HS-27A (cell line): ENCODE results near the gene ADGRL2.
"Not testable (repeated sequence)": the region's sequence is repeated elsewhere in the genome, so short reads cannot be mapped to it uniquely, and the experiment has no call there.

Experiments used
- DNase-seq: peaks from one replicate; pipeline ENCODE4 v3.0.0-alpha.2; 2012; ENCODE audit warnings: low read depth, missing footprints

The ADGRL2 gene

GRCh38 chr1:81847063-81847462 is 46.3 kb downstream of the ADGRL2 start:
- DNase-seq: no peak

GRCh38 chr1:81848880-81849682 is 48.3 kb downstream of the ADGRL2 start:
- no peak for DNase-seq

- DNase-seq: no peak
These were observed 49.3 kb downstream of the ADGRL2 start for GRCh38 chr1:81850031-81850430.

GRCh38 chr1:81850495-81850894 is 49.8 kb downstream of the ADGRL2 start:
- no peak for DNase-seq

DNA sequence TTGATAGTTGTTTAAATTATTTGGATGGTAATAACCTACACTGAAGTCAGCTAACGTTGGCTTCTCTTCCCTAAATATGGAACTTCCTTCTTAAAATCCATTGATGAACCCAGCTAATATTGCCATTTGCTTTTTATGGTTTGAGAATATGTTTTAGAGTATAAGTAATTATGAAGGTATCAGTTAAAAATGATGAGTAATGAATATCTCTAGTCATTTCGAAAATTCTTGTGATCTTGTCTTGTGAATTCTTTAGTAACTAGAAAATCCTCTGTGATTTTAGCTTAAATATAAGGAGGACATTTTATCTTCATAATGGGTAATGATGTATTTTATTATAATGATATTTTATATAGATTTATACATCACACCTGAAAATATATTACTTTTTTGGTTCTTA is 50.5 kb downstream of the ADGRL2 start:
- no peak for DNase-seq

DNA sequence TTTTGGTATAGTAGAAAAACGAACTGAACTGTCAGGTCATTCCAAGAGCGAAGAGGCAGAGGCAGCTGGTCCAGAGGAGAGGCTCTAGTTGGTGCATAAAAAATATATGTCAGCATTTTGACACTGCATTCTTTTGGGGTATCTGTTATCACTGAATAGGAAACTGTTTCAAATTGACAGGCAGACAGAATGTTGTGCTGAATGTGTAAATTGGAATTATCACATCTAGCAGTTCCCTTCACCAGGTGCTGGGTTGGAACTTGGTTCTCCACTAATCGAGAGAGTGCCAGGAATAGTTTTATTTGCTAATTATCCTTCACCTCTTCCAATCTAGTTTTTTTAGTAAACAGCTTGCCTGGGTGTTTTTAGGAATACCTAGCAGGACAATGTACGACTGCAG is 52.2 kb downstream of the ADGRL2 start:
- DNase-seq: no peak

DNA sequence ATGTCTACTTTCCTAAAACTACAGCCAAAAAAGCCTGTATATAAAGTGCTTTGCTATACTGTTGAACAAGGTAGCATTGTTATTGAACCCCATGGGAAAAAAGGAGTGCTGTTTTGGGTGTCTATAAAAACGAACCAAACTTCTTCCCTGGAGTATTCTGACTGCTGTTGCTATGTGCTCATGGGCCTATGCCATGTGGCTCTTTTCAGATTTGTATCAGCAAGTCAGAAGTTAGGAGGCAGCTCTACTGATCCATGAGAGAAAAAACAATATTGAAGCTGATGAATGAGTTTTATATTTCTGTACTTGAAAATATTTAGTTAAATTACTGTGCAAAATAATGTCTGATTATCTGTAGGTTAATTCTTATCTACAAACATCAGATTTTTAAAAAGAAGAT is 66.5 kb downstream of the ADGRL2 start:
- no peak for DNase-seq

- DNase-seq: no peak
These were observed 68.6 kb downstream of the ADGRL2 start for GRCh38 chr1:81869307-81869706.

GRCh38 chr1:81871091-81871490 is 70.4 kb downstream of the ADGRL2 start:
- DNase-seq: not testable (repeated sequence)

DNA sequence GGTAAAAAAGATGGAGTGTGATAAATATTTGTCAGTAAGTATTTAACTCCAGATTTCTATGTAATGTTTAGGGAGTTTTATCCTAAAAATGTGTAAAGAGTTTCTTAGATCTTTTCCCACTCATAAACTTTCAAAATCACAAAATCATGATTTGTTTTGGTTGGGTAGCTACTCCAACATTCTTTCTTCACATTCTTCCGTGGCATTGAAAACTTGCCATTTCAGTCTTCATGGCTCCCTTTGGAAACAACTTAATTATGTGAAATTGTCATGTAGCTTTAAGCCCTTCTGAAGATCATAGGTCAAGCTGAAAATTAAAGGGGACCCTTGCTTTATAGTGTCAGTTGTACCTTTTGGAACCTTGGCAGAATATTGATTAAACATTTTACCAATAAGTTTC is 73.2 kb downstream of the ADGRL2 start:
- DNase-seq: no peak

DNA sequence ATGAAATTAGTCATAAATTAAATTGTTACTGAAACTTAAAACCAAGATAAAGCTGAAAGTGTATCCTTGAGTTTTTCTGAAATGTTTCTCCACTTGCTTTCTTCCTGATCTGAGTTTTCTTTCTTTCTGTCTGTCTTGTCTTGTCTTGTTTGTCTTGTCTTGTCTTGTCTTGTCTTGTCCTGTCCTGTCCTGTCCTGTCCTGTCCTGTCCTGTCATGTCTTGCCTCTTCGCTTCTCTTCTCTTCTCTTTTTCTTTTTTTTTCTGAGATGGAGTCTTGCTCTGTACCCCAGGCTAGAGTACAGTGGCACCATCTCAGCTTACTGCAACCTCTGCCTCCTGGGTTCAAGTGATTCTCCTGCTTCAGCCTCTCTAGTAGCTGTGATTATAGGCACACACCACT is 73.7 kb downstream of the ADGRL2 start:
- no peak for DNase-seq

DNA sequence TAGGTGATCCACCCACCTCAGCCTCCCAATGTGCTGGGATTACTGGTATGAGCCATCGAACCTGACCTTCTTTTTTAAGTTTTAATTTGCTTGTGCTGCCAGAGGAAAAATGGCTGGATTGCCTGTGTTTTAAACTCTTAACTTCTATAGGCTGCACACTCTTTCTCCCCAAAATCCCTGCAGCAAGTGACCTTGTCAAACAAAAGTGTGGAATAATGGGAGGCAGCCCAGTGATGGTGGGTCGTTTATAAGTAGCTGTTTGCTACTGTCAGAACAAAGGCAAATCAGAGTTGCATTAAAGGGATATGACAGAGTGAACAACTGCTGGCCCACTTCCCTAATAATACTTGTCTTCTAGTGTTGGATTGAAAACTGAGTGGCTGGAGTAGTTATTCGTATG is 74.2 kb downstream of the ADGRL2 start:
- no peak for DNase-seq

- DNase-seq: peak; percentile 38
These were observed 76.4 kb downstream of the ADGRL2 start for GRCh38 chr1:81876901-81877733.

DNA sequence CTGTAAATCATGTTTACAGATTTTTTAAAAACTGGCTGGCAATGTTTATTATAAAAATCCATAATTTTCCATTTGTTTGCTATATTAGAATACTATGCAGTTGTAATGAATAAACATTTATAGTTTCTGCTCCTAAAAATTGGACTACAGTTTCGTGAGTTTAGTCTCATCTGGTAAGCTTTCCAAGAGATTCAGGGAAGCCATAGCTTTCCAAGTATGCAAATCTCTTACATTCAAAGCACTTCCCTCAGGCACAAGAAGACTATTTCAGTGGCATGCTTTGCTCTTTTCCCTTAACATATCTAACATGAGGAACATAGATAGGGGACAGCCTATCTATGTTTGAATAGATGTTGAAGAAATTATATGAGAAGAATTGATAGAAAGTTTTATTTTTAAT is 77.2 kb downstream of the ADGRL2 start:
- DNase-seq: no peak

GRCh38 chr1:81878538-81878937 is 77.8 kb downstream of the ADGRL2 start:
- no peak for DNase-seq

- no peak for DNase-seq
These were observed 80.0 kb downstream of the ADGRL2 start for GRCh38 chr1:81880781-81881180.

GRCh38 chr1:81885291-81885690 is 84.6 kb downstream of the ADGRL2 start:
- DNase-seq: no peak

DNA sequence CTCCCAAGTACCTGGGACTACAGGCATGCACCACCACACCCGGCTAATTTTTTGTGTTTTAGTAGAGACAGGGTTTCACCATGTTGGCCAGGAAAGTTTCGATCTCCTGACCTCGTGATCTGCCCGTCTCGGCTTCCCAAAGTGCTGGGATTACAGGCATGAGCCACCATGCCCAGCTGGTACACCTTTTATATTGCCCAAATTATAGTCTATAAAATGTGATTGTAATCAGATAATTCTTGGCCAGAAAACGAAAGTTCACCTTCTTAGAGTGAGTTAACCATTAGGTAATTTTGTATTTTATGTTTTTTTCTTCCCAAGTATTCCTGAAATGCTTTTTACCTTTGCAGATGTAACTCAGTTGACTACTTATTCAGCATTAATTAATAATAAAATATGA is 85.6 kb downstream of the ADGRL2 start:
- DNase-seq: not testable (repeated sequence)

DNA sequence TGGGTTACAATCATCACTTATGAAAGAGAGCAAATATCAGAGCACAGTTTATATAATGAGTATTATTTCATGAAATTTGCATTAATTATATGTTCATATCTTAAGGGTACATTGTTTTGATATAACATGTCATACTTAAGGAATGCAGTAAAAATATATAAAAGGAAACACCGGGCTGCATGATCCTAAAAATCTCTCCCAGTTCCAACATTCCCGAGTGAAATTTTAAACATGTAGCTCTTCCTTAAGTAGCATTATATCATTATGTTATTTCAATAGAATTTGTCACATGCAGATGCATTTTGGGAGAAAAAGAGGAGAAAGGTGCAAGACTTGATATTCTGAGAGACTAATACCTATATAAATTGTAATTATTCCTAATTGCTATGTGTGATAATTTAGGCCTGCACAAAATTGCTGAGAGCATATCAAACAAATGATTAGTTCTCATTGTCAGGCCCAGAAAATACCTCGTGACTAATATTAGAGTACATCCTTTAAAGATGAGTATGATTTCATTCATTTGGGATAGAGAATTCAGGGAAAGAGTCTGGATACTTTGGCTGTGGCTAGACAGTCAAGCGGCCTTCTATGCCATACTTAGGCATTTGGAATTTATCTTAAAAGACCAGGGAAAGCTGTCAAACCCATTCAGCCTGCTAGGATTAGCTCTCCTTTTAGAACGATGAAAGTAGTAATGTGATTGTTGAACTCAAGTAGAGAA is 86.8 kb downstream of the ADGRL2 start:
- no peak for DNase-seq

- no peak for DNase-seq
These were observed 88.4 kb downstream of the ADGRL2 start for GRCh38 chr1:81889166-81889565.

GRCh38 chr1:81894867-81895266 is 94.1 kb downstream of the ADGRL2 start:
- DNase-seq: no peak

DNA sequence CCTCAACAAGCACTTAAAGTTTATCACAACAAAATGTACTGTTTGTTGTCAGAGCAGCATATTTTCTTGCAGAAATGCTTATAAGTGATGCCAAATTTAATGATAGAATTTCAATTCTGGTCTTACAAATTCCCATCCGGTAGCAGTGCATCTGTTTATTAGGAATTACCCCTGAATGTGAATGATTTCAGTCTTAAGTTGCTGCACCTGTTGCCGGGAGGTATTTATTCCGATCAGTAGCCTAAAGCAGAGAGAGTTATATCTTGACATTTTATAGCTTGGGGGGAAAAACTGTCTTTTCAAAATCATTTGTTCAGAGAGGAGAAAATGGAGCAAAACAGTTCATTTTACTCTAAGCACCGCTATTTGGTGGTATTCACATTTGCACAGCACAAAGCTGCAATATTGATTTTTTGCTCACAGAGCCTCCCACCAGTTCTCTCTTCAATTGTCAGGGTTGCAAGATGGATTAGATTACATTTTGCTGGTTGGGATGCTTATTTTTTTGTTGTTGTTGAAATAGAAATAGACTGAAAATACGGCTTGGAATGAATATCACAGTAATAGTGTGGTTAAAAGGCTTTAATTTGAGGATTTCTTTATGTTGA is 98.6 kb downstream of the ADGRL2 start:
- no peak for DNase-seq
